ENCODE results near the gene OTULINL.
"Not testable (repeated sequence)": the region's sequence is repeated elsewhere in the genome, so short reads cannot be mapped to it uniquely, and the experiment has no call there.

The OTULINL gene

DNA sequence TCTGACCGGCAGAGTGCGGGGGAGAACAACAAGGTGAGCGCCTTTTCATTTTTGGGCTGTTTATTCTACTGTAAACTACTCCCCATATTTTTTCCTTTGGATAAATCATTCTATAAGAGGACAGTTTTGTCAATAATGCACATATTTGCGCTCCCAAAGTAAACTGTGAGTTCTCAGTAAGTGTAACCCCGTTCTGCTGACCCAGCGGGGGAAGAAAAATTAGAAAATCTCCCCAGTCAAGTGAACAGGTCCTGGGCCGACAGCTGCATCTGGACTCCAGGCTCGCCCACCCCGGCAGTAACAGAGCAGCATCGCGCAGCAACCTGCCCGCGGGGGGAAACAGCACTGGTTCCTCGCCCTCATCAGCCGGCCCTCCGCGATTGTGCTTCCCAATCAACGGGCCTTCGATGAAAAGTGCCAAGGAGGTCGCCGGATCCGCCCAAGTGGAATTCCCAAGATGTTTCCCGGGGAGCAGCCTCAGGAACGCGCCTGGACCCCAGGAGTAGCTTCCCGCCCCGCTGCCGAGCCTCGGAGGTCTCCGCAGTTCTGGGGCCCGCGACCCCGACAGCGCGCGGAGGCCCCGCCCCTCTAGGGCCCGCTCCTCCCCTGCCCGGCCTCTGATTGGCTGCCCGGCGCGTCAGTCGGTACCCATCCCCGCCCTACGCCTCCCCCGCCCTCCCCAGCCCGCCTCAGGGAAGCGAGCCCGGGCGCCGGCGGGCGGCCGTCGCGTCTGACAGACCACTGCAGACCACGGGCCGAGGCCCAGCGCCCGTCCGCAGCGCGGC is at the start of gene OTULINL:
Gene OTULINL, plus strand, starts transcription at position 687 of the 785 bp plus-strand sequence. CDS start 103 bp downstream, outside the sequence.
- in situ Hi-C loops (cut with HindIII; ENCODE audit: low sequenced_read_pairs) = no loop called here

DNA sequence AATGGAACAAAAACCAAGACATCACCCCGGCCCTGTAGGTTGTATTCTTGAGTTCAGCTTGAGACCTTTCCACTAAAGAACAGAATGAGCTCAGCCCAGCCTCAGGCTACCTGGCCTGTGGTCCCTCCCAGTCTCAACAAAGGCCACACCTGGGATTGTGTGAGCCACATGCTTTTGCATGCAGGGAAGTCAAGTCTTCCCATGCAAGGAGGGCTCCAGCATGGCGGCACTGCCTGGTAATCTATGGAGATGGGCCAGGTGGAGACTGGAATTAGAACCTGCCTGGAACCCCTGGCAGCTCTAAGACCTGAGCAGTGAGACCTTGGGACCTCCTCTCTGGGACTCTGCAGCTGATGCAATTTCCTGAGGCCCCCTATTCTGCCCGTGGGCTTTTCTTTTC is 49.4 kb upstream of the OTULINL start:
- in situ Hi-C loops (cut with HindIII; ENCODE audit: low sequenced_read_pairs) = loop anchor here (25.0 kb wide), 1 partner anchor 545 kb away; no protein-coding TSS in a partner anchor

DNA sequence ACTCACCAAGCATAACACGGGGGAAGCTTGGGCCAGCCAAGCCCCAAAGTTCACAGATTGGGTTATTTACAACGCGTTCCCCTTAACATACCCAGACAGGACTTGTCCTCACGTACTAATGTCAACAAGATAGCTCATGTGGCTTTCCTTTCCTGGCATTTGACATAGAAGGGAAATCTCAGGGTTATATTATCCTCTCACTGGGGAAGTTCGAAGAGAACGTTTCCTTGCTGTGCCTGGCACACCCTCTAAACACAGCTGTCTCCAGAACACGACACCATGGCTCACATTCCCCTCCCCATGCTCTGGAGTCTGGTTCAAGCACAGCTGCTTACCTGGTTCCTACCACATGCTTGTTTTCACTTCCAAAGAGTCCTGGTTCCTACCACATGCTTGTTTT is 46.8 kb upstream of the OTULINL start:
- in situ Hi-C loops (cut with HindIII; ENCODE audit: low sequenced_read_pairs) = loop anchor here (25.0 kb wide), 1 partner anchor 547 kb away; no protein-coding TSS in a partner anchor

- in situ Hi-C loops (cut with HindIII; ENCODE audit: low sequenced_read_pairs) = loop anchor here (5.0 to 25.0 kb wide), 2 partner anchors 62 to 558 kb away; no protein-coding TSS in a partner anchor
These were observed 36.3 kb upstream of the OTULINL start for GRCh38 chr5:14545308-14545707.

DNA sequence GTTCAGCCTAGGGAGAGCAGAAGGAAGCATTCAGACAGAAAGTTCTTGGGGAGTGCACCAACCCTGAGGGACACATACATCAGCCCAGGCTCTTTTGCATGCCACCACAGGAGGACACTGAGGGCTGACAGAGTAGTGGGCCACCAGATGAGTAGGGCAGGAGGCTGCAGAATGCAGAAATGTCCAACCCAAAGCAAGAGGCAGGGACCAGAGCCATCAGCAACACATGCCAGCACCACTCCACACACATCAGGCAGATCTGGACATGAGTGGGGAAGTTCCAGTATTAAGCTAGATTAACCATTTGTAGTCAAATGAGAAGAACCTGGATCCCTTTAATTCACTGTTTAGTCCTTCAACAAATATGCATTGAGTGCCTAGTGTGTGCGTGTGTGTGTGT is 35.7 kb upstream of the OTULINL start:
- in situ Hi-C loops (cut with HindIII; ENCODE audit: low sequenced_read_pairs) = loop anchor here (5.0 to 25.0 kb wide), 2 partner anchors 61 to 559 kb away; no protein-coding TSS in a partner anchor

DNA sequence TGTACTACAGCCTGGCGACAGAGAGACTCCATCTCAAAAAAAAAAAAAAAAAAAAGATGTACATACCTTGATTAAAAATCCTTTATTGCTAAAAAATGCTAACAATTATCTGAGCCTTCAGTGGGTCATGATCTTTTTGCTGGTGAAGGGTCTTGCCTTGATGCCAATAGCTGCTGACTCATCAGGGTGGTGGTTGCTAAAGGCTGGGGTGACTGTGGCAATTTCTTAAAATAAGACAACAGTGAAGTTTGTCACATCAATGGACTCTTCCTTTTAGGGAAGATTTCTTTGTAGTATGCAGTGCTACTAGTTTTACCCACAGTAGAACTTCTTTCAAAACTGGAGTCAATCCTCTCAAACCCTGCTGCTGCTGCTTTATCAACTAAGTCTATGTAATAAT is 33.9 kb upstream of the OTULINL start:
- in situ Hi-C loops (cut with HindIII; ENCODE audit: low sequenced_read_pairs) = loop anchor here (5.0 to 25.0 kb wide), 2 partner anchors 60 to 560 kb away; no protein-coding TSS in a partner anchor

DNA sequence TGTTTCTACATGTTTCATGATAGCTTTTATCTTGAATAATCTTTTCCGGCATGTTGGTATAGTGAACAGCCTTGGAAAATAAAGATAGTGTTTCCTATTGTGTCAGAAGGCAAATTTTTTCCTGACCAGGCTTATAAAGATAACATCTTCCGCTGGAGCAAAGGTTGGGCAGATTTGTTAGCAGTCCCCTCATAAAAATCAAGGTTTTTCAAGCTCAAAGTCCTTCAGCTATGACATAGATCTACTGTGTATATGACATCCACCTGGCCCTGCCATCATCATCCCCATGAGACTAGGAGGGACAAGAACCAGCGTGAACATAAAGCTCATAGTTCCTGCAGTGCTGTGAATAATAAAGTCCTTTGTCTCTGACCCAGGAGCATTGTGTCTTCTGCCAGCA is 30.4 kb upstream of the OTULINL start:
- in situ Hi-C loops (cut with HindIII; ENCODE audit: low sequenced_read_pairs) = no loop called here

DNA sequence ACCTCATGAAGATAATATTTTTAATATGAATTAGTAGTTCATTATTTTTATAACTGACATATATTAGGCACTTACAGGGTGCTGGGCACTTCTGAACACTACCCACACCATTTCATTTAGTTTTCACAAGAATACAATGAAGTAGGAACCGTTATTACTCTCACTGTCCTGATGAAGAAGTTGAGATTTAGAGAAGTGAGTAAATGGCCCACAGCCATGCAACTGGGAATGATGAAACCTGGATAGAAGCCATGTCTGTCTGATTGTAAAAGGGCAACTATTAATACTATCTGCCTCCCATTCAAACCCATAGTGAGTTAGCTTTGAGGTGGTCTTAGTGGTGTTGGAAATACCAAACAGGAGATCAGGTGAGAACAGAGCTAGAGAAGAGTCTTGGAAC is 29.6 kb upstream of the OTULINL start:
- in situ Hi-C loops (cut with HindIII; ENCODE audit: low sequenced_read_pairs) = no loop called here

- in situ Hi-C loops (cut with HindIII; ENCODE audit: low sequenced_read_pairs) = not testable (repeated sequence)
These were observed 27.3 kb upstream of the OTULINL start for GRCh38 chr5:14554288-14554687.

GRCh38 chr5:14556015-14556414 is 25.6 kb upstream of the OTULINL start:
- in situ Hi-C loops (cut with HindIII; ENCODE audit: low sequenced_read_pairs) = no loop called here

DNA sequence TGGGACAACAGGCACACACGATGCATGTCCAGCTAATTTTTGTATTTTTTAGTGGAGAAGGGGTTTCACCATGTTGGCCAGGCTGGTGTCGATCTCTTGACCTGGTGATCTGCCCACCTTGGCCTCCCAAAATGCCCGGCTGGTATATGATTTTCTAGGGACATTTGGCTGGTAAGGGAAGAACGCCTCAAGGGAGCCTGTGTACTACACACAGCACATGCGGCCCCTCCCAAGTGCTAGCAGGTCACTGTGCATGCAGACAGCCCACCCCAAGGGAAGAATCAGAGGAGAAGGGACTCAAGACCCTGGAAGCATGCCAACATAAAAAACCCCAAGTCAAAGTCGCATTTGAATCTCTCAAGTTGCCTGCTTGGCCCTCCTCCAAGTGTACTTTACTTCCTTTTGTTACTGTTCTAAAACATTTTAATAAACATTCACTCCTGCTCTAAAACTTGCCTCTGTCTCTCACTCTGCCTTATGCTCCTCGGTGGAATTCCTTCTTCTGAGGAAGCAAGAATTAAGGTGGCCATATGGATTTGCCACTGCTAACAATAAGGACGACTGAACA is 24.3 kb upstream of the OTULINL start:
- in situ Hi-C loops (cut with HindIII; ENCODE audit: low sequenced_read_pairs) = no loop called here

GRCh38 chr5:14557791-14558415 is 23.7 kb upstream of the OTULINL start:
- in situ Hi-C loops (cut with HindIII; ENCODE audit: low sequenced_read_pairs) = no loop called here

GRCh38 chr5:14560091-14560595 is 21.4 kb upstream of the OTULINL start:
- in situ Hi-C loops (cut with HindIII; ENCODE audit: low sequenced_read_pairs) = no loop called here

DNA sequence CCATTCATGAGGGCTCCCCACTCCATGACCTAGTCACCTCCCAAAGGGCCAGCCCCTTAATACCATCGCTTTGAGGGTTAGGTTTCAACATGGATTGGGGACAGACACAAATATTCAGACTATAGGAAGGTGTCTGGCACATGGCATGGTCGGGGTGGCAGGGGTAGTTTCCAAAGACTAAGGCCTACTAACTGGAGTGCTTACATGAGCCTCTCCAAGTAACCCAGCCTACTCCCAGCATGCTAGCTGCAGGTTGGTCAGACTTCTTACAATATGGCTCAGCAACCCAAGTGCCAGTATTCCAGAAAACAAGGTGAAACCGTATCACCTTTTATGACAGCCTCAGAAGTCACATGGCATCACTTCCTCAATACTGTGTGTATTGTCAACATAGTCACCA is 19.9 kb upstream of the OTULINL start:
- in situ Hi-C loops (cut with HindIII; ENCODE audit: low sequenced_read_pairs) = no loop called here

DNA sequence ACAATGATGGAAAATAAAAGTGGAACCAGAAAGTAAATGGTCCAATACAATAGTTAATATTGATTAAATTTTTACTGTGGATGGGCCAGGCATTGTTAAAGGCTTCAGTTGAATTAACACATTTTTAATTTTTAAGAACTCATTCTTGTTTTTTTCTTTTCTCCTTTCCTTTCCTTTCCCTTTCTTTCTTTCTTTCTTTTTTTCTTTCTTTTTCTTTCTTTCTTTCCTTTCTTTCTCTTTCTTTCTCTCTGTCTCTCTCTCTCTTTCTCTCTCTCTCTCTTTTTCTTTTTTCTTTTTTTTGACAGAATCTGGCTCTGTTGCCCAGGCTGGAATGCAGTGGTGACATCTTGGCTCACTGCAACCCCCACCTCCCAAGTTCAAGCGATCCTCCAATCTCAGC is 13.3 kb upstream of the OTULINL start:
- in situ Hi-C loops (cut with HindIII; ENCODE audit: low sequenced_read_pairs) = no loop called here

- in situ Hi-C loops (cut with HindIII; ENCODE audit: low sequenced_read_pairs) = no loop called here
These were observed 11.5 kb upstream of the OTULINL start for GRCh38 chr5:14569948-14570691.

- in situ Hi-C loops (cut with HindIII; ENCODE audit: low sequenced_read_pairs) = no loop called here
These were observed 9.7 kb upstream of the OTULINL start for GRCh38 chr5:14571901-14572300.

DNA sequence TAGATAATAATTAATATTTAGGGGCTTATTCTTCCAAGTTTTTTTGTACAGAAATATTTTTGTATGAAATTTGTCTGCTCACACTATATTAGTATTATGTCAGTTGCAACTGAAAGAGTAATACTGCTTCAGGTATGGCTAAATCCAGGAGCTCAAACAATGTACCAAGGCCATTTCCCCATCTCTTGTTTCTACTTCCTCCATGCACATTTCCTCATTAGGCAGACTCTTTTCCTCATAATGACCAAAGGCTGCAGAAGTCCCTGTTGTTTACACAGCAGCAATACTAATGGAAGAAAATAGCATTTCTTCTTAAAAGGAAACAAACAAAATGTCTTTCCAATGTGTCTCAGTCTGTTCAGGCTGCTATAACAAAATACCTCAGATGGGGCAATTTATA is 9.2 kb upstream of the OTULINL start:
- in situ Hi-C loops (cut with HindIII; ENCODE audit: low sequenced_read_pairs) = no loop called here

DNA sequence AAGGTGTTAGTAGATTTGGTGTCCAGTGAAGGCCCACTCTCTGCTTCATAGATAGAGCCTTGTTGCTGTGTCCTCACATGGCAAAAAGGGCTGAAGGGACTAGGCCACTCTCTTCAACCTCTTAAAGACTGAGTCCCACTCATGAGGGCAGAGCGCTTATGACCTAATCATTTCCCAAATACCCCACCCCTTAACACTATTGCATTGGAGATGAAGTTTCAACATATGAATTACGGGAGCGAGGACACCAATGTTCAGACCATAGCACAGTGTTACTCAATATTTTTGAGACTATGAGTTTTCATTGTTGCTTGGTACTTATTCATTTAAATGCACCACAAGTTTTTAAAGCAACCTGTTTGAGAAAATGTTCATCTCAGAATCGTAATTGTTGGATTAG is 8.8 kb upstream of the OTULINL start:
- in situ Hi-C loops (cut with HindIII; ENCODE audit: low sequenced_read_pairs) = no loop called here

GRCh38 chr5:14574096-14574495 is 7.5 kb upstream of the OTULINL start:
- in situ Hi-C loops (cut with HindIII; ENCODE audit: low sequenced_read_pairs) = no loop called here

Data from endothelial cell of hepatic sinusoid (primary cell).